HG02981 (cell line): ENCODE measurements around the gene VAV2.

Experiments used
- ATAC-seq: cut with Tn5 transposase; IDR thresholded peaks from one replicate; pipeline ENCODE4 v1.9.1; 2021; ENCODE audit warnings: mild to moderate bottlenecking, moderate library complexity; ENCODE audit not compliant: unreplicated experiment

Gene VAV2

DNA sequence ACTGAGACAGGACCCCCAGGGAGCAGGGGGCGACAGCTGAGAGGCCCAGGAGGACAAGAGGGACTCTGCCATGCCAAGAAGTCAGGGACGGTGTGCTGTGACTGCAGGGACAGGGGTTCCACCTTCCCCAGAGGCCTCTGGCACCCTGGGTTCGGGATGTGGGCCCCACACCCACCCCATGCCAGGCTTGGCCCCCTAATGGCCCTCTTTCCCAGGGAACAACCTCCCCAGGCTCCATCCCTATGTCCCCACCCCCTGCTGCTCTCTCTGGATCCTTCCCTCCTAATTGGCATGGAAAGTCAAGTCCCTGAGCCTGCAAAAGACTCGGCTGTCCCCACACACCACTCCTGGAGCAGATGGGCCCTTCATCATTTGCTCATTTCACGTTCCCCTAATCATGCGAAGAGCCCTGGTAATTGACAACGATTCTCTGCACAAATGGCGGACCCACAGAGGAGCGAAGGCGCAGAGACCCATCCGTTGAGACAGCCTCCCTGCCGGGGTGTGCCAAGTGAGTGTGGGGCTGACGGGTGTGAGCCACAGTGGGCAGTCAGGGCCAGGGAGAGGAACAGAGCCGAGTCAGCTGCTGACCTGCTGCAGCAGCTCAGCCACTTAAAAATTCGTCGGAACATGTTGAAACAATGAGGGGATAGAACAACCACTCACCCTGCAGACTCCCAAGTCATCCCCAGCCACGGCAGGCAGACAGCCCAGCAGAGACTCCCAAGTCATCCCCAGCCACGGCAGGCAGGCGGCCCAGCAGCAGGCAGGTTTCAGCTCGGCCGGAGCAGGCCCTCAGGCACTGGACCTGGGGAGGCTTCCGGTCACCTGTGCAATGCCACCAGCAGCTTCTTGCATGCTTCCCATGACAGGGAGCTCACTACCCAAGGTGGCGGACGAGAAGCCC is 109.0 kb downstream of the VAV2 start:
- ATAC-seq, result no peak

DNA sequence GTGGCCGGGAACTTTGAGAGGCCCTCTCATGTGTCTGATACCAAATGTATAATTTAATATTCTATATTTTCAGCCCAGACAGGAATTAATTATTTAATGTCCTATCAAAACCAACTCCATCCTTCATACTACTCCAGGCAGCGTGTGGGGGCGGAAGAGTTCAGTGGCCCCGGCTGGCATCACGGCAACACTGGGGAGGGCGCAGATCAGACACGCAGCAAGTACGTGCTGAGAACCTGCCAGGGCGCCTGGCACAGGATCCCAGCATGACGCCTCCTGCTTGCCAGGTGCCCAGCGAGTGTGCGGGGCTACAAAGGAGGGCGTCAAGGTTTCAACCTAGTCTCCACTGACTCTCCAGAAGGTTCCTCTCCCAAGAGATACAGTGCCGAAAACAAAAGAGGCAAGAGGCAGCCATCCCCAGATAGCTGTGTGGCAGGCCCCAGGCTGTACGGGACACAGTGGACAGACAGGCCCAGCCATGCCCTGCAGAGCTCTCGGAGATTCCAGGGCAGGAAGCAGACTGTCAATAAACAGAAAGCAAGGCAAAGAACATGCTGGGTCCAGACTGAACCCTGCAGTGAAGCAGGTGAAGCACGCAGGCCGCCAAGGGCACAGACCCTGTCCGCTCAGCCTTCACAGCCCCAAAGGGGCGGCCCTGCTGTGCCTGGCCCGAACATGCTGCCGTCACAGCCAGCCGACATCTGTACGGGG is 110.3 kb downstream of the VAV2 start:
- ATAC-seq, result no peak

DNA sequence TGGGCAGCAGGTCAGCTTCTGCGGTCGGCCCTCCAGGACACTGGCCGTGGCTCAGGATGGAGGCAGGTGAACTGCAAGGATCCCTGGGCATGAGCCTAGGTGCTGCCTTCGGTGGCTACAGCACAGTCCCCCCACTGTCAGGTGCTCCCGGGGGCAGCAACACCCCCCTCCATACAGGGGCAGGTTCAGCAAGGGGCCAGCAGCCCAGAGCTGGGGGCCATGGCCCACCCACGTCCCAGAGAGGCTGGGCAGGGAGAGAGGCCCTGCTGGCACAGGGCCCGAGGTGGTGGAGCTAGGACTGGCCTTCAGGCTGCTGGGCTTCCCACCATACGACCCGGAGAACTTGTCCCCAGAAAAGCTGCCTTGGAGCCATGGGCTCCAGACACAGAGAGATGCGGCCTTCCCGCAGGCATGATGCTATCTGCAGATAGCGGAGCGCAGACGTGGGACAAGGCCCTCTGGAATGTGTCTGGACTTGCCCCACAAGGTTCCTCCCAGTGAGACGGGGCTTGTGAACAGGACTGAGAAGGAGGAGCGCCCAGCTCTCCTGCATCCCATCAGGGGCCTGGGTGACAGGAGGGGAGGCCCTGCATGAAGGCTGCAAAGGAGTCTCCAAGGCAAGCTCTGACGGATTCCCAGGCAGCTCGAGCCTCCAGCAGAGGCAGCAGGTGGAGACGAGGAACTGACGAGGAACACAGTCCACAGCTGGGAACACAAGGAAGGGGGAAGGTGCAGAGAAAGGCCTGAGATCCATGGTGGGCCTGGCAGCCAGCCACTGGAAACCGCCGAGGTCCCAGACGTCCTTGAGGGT is 111.1 kb downstream of the VAV2 start:
- no peak for ATAC-seq

DNA sequence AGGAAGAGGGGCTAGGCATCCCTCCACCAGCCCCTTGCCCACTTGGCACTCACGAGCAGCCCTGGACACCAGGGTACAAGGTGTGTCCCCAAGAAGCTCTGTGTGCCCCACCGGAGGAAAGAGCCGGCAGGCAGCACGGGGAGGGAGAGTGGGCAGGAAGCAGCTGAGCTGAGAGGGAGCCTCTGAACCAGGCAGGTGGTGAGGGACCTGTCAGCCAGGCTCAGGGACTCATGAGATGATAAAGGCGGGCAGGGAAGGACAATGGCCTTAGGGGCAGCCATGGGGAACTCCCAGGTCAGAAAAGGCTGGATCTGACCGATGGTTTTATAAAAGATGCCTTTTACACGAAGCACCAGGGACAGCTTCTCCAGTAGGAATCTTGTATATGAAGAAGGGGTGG is 112.0 kb downstream of the VAV2 start:
- ATAC-seq, result no peak

DNA sequence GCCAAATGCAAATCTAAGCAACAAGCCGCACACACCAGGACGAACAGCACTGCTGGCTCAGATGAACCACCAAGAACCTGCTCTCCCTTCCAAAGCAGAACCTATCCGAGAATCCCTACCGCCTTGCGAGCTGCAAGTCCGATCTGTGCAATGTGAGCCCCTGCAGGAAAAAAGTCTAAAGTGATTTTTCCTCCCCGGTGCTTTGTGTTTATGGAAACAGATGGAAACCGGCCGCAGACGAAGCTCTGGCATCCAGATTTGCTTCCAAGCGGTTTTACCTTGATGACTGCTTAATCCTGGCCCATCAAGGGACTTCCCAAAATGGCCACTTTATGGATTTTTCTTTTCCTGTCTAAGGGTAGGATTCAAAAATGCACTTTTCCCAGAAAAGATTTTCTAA is 112.5 kb downstream of the VAV2 start:
- ATAC-seq, result no peak

DNA sequence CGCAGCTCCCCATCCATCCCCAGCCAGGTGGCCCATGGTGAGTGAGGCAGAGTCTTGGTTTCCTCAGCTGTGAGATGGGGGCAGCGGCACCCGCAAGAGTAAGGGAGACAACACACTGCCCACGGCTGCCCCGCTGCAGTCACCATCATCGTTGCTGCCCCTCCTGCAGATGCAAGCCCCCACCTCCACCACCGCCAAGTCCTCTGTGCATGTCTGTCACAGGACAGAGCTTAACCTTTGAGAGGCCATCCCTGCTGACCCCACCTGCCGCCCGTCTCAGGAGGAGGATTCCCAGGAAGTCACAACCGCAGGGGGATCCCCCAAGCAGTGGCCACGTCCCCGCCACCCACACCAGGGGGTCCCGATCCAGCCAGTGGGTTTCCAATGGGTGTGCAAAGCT is 113.7 kb downstream of the VAV2 start:
- ATAC-seq, result no peak

DNA sequence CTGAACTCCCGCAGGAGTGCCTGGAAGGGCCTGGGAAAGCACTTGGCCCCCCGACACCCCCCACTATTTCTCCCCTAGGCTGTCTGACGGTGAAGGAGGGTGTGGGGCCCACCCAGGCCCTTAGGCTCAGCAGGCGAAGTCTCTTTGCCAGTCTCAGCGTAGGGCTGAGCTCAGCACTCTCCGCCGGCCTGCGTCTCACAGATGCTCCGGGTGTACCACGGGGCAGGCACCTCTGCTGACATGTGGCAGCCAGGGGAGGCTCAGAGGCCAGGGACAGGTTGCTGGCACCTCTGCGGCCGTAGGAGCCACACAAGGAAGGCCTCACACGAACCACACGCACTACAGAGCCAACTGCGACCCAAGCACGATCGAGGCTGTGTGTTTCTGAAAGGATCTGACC is 114.2 kb downstream of the VAV2 start:
- ATAC-seq, result no peak

DNA sequence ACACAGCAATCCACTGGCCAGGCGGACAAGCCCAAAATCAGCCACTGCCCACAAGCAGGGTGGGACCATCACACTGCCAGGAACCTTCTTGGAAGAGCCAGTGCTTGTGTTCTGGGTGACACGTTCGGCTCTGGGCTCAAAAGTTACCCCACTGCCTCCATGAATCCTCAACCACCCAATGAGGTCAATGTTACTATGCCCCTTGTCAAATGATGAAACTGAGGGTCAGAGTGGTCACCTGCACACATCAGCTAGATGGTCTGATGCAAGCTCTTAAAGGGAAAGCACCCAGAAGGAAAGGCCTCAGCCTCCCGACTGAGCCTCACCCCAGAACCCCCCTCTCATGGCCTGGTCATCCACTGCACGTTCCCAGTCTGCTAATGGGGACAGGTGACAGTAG is 114.8 kb downstream of the VAV2 start:
- ATAC-seq, result no peak

- no peak for ATAC-seq
Measured at GRCh38 chr9:133876836-133877235, 115.3 kb downstream of the VAV2 start.

DNA sequence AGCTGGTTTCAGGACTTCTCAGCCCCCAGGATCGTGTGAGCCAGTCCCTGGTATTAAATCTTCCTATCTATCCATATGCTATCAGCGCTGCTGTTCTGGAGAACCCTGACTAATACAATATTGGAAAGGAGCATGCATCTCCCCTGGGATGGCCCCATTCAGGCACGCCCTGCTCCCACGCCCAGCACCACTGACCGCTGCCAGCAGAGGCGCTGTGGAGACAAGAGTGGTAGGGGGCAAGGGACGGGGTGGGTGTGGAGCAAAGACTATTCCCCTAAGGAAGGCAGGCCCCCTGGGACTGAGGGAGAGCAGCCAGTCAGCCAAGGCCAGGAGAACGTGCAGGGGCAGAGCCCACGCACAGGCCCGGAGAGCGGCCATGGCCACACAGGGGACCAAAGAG is 116.0 kb downstream of the VAV2 start:
- ATAC-seq, result no peak

GRCh38 chr9:133875131-133875530 is 117.0 kb downstream of the VAV2 start:
- no peak for ATAC-seq

DNA sequence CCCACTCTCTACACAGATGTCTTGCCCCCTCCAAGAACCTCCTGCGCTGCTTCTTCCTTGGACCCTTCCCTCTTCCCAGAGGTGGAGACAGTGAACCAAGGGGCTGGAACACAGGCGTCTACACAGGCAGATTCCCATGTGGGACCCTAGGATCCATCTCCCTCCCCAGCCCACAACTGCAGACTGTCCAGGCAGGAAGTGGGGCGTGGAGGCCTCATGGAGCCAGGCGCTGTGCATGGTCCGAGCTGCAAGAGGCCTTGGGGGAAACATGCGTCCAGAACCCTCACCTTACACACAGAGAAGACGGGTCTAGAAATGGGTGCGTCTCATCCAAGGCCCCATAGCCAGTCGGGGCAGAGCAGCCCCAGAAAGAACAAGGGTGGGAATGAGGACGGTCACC is 117.5 kb downstream of the VAV2 start:
- ATAC-seq, result no peak

GRCh38 chr9:133874060-133874657 is 118.0 kb downstream of the VAV2 start:
- ATAC-seq, result no peak

DNA sequence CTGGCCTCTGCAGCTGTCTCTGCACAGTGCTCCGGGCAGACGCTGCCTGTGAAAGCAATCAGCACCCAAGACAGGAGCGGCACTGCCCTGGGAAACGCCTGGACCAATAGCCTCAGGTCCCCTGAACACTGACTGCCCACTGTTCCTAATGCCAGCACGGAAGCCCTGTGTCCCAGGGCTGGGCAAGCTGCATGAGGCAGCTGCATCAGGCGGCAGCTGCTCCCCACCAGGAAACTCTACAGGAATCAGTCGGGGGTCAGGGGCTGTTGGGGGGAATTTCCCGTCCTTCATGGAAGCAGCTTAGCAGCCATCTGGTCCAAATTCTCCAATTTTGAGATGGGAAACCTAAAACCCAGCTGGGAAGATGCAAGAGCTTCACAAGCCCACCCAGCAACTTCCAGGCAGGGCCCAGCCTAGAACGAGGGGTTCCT is 118.6 kb downstream of the VAV2 start:
- ATAC-seq, result no peak

DNA sequence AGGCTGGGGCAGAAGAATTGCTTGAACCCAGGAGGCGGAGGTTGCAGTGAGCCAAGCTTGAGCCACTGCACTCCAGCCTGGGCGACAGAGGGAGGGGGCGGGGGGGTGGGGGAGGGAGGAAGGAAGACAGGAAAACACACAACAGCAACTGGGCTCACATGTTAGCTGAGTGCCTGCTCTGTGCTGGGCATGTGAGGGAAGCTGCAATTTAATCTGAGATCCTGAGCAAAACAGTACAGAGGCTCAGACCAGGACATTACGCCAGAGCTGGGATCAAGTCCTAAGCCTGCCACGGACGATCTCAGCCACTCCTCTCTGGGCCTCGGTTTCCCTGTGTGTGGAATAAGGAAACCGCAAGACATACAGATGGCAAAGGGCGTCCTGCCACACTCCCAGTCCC is 119.1 kb downstream of the VAV2 start:
- ATAC-seq, result no peak

DNA sequence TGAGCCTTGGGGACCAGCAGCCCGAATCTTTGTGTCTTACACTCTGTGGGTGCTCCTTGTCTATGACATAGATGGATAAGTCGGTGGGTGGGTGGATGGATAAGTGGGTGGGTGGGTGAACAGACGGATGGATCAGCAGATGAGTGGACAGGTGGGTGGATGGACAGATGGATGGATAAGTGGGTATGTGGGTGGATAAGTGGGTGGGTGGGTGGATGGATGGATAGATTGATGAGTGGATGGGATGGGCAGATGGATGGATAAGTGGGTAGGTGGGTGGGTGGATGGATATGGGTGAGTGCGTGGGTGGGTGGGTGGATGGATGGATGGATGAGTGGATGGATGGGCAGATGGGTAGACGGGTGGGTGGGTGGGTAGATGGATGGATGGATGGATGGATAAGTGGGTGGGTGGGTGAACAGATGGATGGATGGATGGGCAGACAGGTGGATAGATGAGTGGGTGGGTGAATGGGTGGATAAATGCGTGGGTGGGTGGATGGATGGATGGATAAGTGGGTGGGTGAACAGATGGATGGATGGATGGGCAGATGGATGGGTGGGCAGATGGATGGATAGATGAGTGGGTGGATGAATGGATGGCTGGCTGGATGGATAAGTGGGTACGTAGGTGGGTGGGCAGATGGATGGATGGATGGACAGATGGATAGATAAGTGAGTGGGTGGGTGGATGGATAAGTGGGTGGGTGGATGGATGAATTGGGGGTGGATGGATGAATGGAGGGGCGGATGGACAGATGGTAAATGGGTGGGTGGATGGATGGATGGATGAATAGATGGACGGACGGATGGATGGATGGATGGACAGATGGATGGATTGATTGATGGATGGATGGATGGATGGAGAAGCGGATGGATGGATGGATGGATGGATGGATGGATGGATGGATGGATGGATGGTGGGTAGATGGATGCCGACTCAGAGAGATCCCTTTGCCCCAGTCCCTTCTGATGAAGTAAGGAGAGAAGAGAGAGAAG is 121.2 kb downstream of the VAV2 start:
- no peak for ATAC-seq

DNA sequence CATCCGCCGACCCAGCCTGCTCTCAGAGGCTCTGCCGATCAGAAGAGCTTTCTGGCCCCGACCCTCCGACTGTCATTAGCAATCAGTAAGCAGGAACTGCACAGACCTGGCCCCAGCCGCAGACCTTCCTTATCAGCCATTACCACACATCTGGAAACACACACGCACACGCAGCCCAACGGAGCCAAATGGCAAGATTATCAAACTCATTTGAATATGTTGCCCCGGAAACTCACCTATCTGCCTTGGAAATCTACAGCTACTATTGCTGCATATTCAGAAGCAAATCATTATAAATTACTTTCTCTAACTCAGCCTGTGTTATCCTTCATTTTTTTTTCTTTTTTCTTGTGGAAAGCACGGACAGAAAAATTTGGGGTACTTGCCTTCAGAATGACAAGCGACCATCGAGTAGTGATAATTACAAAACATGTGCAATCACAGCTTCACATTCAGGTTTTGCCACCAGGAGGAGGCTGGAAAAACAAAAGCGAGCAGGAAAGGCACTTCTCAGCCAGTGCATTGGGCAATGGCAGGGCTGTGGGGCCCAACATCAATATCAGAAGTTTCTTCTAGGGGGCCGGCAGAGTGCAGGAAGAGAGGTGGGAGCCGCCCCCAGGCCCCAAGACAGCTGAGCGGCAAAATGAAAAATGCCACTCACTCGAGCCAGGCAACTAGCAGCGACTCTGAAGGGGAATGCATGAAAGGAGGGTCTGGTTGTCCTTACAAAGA is 122.3 kb downstream of the VAV2 start:
- ATAC-seq, result no peak

DNA sequence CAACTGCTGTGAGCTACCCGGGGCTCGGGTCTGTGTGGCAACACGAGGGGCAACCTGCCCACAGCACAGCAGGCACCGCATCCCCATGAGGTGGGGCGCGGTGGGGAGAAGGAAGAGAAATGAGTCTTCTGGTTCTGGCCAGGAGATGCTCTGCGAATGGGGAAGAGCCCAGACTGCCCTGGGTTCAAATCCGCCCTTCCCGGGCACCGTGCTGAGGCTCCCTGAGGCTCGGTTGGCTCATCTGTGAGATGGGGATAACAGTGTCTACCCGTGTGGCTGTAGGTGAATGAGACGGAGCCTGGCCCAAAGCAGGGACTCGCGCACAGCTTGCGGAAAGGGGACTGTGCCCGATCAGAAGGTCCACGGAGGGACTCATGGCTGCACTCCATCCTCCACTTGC is 123.9 kb downstream of the VAV2 start:
- no peak for ATAC-seq

DNA sequence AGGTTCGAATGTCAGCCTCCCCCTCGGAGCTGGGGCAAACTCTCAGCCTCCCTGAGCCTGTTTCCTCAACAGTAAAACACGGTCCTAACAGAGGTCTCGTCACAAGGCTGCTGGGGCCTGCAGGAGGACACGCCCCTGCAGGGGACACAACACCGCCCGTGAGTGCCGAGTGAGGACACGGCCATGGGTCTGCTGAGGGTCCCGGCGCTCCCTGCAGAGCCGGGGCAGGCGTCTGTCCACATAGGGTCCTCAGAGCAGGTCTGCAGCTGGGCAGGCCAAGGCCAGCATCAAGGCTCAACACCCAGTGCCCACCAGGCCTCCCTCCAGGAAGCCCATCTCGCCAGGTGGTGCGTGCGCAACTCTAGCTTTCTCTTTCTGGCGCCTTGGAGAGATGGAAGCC is 125.2 kb downstream of the VAV2 start:
- no peak for ATAC-seq
